GM19035 (cell line): ENCODE measurements around the gene EMP2.
"Not testable (repeated sequence)": the region's sequence is repeated elsewhere in the genome, so short reads cannot be mapped to it uniquely, and the experiment has no call there.

Source experiments
- ATAC-seq: cut with Tn5 transposase; IDR thresholded peaks from one replicate; pipeline ENCODE4 v1.9.1; 2021; ENCODE audit not compliant: unreplicated experiment

The EMP2 gene

DNA sequence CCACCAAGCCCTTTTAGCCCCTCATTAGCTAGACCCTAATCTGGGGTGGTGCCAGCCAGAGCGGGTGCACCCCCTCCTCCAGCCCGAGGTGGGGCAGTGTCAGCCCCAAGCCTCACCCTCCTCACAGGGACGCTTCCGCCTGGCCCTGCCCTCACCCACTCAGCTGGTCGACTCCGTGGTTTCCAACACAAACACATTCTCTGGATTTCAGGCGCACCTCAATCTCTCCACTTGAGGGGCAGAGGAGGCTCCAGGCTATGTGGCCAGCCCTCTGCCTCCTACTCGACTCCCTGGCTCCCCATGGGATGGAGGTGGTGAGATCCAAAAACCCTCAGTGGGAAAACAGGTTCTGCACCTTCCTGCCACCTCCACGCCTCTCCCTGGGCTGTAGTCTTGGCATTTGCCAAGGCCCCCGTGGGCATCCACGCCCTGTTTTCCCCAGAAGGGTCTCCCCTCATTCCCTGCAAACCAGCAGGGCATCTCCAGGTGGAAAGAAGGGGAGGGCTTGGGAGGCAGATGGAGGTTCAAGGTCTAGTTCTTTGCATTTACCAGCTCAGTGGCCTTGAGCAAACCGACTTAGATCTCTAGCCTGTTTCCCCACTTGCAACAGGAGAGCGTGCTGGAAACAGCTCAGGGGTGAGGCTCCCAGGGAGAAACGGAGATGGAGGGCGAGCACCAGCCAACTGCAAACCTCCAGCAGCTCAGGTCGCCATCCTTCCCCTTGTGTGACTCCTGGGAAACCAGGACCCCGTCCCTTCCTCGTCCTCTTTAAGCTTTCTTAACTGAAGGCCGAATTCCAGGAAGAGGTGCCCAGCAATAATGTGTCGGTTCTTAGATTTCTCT, 1.7 kb downstream of the EMP2 start:
- no peak for ATAC-seq

DNA sequence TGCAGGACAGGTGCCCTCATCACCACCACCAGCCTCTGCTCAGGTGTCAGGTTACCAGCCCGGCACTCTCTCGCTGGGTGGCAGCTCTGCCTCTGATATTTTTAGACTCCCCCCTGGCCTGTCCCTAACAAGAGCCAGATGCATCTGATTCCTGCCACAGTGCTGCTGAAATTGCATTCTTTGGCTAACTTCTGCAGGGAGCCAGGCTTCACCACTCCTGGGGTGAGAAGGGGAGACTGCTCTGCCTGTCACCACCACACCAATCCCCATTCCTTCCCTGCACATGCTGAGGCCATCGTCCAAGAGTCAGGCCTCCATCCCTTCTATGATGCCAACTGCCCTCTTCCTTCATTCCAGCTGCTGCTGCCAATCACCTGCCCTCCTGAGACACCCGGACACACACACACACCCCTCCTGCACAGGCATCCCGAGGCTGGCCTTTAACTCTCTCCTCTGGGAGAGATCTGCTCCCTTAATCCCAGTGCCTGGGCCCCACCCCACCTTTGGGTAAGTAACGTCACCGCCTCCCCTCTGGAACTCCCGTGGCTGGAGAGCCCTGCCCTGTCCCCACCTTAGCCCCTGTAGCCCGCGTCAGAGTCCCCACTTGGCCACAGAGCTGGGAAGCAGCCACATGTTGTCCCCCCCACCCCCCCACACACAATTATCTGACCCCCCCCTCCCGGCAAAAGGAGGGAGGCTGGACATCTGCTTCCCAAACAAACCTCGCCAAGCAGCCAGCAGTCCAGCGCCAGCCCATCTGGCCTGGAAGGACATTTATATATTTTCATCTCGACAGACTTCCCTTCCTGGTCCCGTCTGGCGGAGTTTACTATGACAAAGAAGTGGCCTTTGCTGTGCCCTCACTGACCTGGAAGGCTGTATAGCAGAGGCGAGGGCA, 2.8 kb downstream of the EMP2 start:
- ATAC-seq = no peak

DNA sequence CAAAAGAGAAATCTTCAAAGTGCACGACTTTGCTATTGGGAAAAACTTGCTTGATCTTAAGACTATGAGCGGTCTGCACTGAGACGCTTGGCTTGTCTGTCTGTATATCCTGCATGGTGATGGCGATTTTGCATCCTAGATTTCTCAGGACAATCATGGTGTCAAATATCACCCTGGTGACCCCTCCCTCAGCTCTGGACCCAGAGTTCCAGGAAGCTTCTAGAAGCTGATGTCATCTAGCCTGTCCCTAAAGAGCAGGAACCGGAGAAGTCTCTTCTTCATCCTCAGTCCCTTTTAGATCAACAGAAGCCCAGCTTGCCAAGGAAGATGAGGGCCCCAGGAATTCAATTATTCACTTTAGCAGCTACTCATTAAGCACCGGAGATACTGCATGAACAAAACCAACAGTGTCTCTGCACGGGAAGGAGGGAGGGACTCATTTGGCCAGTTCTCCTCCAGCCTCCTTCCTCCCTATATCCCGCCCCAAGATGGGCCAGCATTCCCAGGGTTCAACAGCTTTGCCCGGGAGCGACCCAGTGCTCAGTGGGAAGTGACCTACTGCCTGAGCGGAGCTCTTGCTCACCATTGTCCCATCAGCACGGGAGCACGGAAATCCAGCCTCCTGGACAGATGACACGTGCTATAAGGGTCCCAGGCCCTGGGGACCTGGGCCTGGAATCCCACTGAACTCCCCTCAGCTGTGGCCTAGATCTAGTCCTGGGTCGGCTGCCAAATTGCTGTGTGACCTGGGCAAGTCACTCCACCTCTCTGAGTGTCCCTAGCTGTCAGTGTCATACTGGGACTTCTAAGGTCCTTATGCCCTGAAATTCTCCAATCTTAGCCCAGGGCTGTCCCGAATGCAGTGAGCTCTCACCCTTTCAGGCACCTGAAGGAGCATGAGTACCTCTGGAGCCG, 3.8 kb downstream of the EMP2 start:
- no peak for ATAC-seq

DNA sequence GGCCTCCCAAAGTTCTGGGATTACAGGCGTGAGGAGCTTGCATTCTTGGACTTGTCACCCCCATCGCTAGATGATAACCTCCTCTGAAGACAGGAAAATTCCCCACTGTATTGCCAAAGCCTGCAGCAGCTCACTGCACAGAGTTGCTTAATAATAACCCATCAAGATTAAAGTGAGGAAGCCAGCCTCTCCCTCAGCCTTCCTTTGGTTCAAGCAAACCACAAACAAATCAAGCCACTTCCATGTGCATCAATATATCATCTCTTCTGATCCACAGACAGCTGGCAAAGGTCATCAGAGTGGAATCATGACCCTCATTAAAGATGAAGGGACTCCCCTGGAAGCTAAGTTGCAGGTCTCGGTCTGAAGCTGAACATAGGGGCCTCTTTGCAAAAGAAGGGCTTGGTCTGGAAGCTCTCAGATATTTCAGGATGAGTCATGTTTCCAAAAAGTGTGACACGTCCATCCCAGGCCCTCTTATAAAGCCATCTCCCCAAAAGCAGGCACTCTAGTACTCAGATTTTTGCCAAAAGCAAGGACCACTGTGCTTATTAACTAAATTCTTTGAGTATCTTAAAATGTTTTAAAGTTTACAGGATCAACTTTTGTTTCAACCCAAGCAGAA, 4.8 kb downstream of the EMP2 start:
- ATAC-seq = no peak

DNA sequence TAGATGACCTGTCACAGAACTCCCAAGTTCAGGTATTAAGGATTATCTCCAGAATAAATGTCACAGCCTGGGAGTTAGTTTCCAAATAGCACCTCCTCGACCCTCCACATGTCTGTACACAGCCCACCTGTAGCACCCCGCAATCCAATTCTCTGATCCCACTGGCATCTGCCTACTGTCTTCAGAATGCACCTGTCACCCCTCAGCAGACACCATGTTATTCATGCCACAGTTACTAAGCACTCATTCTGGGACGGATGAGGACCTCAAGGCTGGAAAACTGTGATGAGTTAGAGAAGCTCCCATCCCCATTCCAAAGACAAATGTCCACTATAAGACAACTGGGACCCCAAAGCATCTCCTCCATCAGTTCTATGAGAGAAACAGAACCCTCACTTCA, 7.8 kb downstream of the EMP2 start:
- no peak for ATAC-seq

DNA sequence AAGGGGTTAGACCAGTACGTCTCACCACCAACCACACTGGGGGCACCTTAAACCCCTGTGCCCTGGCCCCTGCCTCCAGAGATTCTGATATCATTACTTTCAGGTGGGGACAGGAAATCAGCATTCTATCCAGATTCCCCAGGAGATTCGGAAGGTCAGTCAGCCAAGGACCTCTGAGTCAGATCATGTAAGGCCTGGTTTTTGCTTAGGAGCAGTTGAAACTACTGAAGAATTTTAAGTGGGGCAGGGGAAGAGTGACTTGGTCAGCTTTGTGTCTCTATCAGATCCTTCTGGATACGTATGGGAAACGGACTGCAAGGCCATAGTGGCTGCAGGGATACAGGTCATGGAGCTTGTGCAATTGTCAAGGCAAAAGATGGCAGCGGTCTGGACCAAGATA, 9.0 kb downstream of the EMP2 start:
- no peak for ATAC-seq

DNA sequence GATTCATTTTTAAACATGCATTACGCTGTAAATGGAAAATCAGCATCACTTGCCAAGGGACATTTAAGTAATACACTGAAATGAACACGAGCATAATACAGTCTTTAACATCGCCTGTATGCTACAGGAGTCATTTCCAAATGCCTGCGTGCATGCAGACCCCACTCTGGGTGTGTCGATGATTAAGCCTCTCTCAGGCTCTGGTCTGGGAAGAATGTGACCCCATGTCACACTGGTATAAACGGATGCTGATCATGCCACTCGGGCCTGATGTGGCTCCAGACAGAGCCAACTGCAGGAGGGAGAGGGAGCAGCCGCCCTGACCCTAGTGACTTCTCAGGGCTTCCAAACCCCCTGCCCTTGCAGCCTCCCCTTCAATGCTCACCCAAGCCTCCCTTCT, 10.8 kb downstream of the EMP2 start:
- ATAC-seq = no peak

DNA sequence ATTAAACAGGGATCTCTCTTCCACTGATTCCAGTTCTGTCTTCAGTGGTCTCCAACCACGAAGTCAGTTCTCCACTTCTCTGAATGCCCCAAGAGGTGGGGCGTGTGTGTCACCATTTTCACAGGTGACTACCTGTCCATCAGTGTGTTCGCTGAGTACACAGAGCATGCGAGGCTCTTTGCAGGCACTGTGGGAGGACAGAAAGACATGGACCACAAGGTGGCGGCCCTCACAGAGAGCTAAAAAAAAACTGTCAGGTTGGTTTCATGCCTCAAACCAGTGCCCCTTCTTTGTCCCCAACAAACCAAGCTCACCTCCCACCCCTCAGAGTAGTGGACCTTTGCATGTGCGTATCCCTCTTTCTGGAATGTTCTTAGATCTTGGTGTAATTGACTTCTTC, 13.8 kb downstream of the EMP2 start:
- no peak for ATAC-seq

DNA sequence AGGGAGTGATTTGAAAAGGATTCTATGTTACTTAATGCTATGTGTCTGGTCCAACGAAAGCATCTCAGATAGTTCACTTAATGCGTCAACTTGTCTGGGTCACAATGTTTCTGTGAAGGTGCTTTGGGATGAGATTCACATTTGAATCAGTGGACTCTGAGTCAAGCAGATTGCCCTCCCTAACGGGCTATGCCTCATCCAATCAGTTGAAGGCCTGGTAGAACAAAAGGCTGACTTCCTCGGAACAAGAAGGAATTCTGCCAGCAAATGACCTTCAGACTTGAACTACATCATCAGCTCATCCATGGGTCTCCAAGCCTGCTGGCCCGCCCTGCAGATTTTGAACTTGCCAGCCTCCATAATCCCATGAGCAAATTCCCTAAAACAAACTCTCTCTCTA, 15.2 kb downstream of the EMP2 start:
- ATAC-seq = no peak

DNA sequence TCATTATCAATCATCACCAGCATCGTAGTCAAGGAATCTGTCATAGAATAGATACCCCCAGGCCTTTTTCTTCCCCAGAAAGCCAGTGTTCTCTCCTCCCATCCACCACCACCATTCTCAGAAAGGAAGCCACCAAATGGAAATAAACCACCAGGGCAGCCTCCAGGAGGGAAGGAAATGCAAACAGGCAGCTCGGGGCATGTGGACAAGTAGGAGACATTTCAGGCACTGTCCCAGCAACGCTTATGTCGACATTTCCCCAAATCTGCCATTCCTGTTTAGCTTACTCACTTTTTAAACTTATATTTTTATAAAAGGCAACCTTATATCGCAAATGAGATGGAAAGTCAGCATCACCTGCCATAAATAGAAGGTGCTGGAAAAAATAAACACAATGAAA, 15.8 kb downstream of the EMP2 start:
- no peak for ATAC-seq

DNA sequence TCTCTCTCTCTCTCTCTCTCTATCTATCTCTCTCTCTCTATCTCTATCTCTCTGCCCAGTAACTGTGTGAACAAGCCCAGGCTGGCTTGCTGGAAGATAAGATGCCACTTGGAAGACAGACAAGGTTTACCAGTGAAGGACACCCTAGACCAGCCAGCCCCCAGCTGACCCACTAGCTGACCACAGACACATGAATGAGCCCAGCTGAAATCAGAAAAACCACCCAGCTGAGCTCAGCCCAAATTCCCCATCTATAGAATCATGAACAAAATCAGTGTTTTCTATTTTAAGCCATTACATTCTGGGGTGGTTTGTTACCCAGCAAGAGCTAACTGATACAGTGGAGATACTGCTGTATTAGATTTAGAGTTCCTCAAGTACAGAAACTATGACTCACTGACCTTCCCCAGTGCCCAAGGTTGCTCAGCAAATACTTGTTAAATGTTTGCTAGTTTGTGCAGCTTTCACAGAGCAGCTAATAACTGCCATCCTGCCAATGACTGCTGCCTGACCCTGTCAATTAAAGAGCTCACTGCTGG, 18.0 kb downstream of the EMP2 start:
- ATAC-seq = no peak

DNA sequence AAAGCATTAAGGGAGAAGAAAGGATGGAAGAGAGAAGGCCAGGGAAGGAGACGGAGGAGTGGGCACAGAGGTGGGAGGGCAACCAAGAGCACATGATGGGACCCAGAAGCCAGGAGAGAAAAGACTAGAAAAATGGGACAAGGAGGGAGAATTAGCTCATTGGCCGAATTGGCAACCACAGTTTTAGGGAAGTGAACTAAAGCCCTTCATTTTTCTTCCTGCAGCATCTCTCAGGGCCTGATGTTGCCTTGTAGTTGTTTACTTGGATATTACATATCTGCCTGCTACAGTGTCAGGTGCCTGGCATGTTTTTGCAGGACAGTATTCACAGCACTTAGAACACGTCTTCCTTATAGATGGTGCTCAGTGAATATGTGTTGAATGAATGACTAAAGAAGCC, 19.0 kb downstream of the EMP2 start:
- ATAC-seq = no peak

DNA sequence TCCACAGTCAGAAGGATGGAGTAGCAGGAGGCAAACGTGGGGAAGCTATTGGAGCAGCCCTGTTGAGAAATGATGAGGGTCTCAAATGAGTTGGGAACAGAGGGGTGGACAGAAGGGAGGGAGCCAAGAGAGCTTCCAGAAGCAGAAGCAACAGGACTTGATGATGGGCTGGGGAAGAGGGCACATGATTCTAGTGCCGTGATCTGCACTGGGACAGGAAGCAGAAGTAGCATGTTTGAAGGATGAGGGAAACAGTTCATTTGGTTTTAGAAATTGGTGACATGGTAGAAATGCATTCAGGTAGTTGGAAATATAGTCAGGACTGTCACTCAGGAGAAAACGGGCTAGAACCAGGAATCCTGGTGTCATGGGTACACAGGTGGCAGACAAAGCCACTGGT, 19.4 kb downstream of the EMP2 start:
- ATAC-seq = no peak

DNA sequence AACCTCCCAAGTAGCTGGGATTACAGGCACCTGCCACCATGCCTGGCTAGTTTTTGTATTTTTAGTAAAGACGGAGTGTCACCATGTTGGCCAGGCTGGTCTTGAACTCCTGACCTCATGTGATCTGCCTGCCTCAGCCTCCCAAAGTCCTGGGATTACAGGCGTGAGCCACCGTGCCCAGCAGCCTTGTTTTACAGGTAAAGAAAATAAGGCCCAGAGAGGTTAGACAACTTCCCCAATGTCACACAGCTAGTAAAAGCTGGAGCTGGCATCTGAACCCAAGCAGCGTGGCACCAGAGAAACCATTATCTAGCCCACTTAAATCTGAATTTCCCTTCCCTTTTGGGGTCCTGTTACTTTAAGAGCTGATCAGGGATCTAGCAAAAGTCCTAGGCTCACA, 20.6 kb downstream of the EMP2 start:
- not testable (repeated sequence) for ATAC-seq

DNA sequence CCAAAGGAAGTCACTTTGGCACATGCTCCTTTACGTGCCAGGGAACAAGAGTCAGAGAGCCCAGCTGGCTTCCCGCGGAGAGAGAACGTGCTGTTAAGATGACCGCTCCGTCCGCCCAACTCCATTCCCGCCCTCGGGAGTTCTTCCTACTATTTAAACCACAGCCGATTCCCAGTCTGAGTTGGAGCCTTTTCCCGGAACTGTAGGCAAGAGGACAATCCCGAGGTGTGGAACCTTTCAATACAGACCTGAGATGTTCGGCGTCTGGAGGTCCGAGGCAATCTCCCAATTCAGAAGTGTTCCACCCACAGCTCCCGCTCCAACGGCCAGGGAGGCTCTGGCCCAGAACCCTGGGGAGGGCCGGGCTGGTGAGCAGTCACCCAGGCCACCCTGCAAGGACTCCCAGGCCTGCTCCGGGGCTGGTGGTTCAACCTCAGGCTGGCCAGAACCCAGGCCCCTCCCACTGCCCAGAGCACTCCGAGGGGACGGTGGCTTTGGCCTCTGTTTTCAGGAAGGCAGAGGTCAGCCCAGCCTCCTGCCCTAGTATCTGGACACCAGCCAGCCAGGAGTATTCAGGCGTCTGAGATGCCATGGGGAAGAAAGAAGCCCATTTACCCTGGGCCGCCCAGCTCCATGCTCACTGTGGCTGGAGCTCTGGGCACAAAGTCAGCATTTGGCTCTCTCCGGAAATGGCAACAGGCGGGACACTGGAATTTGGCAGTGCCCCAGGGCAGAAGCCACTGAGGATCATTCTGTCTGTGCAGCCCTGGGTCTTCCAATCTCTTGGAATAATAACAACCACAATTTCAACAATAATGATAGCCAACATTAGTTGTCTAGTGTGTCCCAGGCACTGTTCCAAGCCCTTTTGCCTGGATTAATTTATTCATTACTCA, 21.4 kb downstream of the EMP2 start:
- ATAC-seq = no peak

DNA sequence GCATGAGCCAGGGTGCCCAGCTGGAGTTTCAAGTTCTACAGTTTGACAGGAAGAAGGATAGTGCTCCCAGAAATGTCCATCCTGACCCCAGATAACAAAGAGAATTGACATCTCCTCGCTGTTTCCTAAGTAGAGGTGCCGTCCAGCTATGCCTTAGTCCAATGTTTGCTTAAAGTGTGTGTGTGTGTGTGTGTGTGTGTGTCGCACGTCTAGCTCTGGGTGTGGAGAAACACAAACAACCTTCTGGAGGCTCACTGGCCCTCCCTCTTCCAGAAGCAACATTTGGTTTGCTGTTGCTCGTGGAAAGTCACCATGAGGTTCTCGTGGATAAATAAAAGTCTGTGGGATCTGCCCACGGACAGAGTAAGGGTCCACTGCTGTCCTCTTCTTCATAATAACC, 22.1 kb downstream of the EMP2 start:
- ATAC-seq = no peak

DNA sequence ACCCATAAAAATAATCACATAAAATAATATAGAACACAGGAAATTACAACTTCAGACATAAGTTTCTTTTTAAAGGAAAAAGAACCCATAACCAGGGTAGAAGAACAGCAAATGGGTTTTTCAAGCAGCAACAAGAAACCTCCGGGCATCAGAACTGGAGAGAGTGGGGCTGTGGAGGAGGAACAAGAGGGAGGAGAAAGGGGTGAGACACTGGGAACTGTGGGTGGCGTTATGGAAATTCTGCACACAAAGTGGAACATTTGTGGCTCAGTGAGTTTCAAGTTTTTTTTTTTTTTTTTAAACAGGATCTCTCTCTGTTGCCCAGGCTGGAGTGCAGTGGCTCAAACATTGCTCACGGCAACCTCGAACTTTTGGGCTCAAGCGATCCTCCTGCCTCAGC, 22.6 kb downstream of the EMP2 start:
- ATAC-seq = no peak

DNA sequence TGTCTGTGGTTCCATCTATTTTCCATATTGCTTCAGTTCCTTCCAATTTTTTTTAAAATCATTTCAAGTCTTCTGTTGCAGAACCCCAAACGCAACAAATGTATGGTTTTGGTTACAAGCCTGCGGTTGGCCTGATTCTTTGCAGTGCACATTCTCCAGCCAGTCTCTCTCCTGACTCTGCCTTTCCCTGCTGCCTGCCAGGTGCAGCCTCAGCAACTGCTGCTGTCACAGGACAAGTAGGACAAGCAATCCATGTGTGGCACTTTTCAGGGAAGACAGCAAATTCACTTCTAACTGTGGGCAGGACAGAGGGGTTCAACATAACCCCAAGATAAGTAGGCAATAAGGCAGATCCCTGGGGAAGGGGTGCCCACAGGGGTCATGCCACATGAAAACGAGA, 24.2 kb downstream of the EMP2 start:
- no peak for ATAC-seq

DNA sequence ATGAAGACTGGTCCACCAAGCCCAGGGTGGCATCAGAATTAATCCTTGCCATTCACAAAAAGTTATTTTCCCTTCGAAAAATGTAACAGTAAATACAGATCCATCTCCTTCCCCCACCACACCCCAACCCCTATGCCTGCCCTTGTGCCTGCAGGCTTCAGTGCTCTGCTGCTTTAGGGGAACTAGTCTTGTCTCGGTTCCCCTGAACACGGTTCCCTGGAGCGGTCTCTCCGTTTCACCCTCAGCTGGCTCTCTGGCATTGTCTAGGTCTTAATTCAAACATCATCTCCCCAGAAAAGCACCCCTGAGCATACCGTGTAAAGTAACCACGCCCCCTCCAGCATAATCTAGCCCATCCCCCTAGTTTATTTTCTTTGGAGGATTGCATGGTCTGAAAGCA, 25.8 kb downstream of the EMP2 start:
- no peak for ATAC-seq
